ENCODE results near the gene GLP2R.

GLP2R gene

DNA sequence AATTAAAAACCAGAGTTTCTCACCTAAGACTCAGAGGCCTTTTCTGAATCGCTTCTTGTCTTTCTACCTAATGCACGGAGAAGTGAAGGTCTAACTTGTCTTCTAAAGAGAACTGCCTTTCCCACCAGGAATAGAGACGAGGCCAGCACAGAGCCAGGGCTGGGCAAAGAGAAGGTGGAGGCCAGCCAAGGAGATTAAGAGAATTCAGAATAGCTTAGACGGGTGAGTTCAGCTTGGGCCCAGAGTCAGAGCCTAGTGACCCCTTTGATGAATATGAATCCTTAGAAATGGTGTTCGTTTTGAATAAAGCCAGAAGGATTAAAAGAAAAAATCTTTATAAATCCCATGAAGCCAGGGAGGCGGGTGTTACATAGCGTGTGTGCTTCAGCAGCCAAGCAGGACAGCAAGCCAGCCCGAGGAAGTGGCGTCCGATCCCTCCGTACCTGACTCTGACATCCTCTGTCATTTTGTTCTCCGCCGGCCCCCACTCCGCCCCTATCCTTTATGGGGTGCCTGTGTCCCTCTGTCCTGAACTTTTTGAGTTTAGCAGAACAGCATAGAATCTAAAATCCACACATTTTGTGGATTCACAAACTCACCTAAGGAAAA is 11.3 kb upstream of the GLP2R start:
- DNase-seq (ENCODE audit: low read depth in 2 of 2), result no peak

DNA sequence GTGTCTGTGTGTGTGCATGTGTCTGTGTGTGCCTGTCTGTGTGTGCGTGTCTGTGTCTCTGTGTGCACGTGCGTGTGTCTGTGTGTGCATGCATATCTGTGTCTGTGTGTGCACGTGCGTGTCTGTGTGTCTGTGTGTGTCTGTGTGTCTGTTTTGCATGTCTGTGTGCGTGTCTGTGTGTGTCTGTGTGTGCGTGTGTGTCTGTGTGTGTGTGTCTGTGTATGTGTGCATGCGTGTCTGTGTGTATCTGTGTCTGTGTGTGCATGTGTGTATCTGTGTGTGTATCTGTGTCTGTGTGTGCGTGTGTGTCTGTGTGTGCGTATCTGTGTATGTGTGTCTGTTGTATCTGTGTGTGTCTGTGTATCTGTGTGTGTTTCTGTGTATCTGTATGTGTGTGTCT is 9.3 kb upstream of the GLP2R start:
- DNase-seq (ENCODE audit: low read depth in 2 of 2), result no peak

DNA sequence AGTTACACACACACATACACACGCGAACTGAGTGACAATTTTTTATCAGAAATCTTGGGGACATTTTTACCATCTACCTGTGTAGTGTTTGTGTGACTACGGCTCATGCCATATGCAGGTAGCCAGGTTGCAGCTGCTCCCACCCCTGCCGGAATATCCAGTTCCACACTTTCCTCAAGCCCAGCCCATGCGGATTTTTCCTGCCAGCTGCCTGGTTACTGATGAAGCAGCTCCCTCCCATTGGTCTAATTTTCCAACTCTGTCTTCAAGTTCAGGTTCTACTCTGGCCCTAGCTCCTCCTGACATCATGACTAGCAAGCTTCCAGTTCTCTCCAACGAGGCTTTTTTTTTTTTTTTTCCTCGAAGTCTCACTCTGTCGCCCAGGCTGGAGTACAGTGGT is 8.6 kb upstream of the GLP2R start:
- DNase-seq (ENCODE audit: low read depth in 2 of 2), result no peak

DNA sequence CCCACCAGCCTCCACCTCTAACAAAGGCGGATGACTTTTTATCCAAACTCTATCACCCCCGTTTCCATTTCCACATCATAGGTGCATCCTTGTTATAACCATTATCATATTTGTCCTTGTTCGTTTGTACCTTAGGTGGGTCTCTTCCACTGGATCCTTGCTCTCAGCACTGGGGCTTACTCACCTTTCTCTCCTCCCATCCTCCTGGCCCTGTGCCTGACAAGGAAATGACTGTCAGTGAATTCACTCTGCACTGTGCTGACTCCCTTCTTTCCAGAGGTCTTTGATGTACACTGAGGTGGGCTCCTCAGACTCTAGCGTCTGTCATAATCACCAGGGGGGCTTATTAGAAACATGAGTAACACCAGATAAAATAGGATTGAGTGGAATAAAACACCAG is 7.0 kb upstream of the GLP2R start:
- no peak for DNase-seq (ENCODE audit: low read depth in 2 of 2)

DNA sequence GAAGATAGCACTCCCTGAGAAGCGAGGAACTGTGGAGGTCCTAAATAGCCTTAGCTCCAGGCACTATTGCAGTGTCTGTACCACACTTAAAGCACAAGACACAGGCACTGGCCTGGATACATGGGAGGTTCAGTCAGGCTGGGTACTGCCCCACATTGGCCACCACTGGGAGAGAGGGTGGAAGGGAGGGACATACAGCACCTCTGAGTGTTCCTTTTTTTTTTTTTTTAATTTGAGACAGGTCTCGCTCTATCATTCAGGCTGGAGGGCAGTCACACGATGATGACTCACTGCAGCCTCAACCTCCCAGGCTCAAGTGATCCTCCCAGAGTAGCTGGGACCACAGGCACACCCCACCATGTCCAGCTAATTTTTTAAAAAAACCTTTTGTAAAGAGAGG is 5.3 kb upstream of the GLP2R start:
- no peak for DNase-seq (ENCODE audit: low read depth in 2 of 2)

DNA sequence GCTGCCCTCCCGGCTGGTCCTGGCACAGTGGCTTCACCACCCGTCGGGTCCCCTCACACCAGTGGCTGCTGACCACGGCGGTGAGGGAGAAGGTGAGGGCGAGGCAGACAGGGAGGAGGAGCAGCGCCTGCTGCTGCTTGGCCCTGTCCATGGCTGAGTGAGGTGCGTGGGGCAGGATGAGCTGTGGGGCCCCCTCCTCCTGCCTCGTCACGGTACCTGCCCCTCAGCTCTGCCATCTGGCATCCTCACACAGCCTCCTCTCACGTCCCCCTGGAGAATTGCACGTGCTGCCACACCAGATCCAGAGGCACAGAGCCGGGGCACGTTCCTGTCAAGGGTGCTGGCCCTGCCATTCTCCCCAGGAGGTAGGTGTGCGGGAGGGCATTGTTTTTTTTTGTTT is 3.8 kb upstream of the GLP2R start, which contains the start of gene GSG1L2:
GSG1L2 (minus strand) TSS at position 159 of the 400 bp plus-strand sequence; CDS start at position 151, 8 bp downstream.
- no peak for DNase-seq (ENCODE audit: low read depth in 2 of 2)

DNA sequence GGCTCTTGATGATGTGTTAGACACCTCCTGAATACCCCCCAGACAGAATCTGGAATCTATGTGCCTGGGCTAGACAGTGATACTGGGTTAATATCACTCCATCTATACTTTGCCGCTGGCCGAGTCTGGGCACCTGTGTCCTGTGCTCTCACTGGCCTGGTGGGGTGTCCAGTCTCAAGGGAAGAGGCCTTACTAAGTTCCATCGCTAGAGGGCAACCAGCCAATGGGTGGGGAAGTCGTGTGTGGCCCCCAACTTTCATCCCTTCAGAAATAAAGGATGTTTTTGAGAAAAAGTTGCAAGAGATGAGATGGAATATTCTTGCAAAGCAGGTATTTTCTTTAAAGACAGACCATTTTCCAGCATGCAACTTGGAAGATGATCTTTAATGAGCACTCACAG is 1.6 kb upstream of the GLP2R start:
- no peak for DNase-seq (ENCODE audit: low read depth in 2 of 2)

DNA sequence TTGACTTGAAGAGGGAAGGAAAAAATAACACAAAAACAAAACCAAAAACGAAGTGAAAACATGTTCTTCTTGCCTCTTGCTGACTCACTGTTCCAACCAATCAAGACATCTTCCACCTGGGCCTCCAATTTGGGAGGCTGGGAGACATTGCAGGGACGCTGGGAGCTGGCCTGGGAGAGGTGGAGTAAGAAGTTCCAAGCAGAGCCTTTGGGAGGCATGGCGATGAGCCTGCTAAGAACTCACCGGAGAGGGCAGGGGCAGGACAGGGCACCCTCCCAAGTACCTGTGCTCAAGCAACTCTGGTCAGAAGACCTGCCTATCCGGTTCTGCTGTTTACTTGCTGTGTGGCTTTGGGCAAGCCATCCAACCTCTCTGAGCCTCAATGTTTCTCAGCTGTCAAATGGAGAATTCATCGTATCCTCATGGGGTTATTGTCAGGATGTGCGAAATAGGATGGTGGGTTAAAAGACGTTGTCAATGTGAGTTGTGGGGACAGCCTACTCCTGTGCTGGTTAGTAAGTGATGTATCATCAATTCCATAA is 856 bp upstream of the GLP2R start:
- no peak for DNase-seq (ENCODE audit: low read depth in 2 of 2)

DNA sequence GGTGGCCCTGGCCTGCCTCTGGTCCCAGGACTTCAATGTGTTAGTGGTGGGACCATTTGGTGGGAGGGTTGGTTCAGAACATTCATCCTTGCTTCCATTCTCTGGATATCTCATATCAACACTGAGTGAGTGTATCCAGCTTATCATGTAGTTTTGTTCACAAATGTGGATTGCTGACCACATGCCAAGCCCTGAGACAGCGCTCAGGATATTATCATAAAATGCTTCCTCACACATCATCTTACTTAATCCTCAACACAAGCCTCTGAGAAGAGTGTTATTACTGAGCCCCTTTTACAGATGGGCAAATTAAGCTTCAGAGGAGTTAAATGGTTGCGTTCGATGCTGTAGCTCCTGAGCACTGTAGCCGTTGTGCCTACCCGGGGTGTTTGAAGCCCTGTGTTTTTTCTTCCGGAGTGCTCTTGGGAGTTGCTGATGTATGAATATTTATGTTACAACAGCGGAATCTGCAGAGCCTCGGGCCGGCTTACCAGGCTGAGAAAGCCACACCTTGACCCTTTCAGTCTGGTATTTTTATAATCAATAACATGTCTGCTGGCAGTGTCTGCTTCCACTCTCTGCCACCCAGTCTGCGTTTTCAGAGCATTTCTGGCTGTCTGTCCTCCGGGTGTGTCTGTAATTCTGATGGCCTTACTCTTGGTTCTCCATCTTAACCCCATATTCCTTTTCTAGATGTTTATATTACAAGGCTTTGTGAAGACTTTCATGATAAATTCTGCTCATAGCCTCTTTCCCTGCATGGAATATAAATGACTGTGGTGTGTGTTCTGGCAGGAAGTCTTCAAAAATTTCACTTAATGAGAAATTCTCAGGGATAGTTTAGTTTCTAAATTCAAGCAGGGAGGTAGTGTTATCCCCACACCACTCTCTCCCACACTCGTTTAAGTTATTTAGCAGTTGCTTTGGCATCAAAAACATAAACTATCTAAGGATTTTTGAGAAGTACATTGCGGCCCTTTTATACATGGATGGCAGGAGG is 2.9 kb downstream of the GLP2R start:
- DNase-seq (ENCODE audit: low read depth in 2 of 2), result no peak

DNA sequence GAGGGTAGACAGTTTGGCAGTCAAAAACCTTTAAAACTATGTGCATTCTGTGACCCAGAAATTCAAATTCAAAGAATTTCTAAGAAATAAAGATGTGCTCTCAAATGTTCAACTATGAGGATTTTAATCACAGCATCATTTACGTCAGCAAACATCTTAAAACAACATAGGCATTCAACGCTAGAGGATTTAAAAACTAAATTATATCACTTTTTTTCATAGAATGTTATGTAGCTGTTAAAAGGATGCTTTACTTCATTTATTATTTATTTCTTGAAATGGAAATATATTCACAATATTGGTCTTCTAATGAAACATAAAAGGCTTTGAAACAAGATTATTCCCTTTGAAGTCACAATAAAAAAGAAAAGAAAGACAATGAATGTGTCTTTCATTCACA is 3.6 kb downstream of the GLP2R start:
- DNase-seq (ENCODE audit: low read depth in 2 of 2), result no peak

DNA sequence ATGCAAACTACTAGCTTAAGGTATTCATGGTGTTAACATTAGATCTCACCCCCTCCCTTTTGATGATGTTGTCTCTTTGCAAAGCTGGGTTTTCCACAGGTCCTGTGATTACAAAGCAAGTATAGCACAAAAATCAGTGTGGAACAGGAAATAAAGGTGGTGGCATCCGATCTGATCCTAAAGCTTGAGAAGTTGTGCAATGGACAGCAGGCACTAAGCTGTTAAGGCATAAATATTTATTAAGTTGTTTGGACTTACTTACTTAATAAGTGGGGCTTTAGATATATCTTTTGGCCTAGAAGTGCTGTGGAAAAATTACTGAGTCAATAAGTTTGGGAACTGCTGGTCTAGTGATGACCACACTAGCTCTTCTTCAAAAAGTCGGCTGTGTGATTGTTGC is 5.0 kb downstream of the GLP2R start:
- no peak for DNase-seq (ENCODE audit: low read depth in 2 of 2)

DNA sequence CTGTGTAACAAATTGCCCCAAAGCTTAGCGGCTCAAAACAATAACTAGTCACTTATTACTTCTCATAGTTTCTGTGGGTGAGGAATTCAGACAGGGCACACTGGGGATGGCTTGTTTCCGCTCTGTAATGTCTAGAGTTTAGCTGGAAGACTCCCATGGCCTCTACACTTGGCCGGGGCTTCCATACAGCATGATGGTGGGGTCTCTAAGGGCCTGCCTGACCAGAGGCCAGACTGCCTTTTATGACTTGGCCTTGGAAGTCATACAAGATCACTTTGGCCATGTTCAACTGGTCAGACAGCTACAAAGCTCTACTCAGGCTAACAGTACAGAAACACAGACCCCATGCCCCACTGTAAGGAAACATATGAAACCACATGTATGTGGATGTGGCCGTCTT is 8.2 kb downstream of the GLP2R start:
- no peak for DNase-seq (ENCODE audit: low read depth in 2 of 2)

DNA sequence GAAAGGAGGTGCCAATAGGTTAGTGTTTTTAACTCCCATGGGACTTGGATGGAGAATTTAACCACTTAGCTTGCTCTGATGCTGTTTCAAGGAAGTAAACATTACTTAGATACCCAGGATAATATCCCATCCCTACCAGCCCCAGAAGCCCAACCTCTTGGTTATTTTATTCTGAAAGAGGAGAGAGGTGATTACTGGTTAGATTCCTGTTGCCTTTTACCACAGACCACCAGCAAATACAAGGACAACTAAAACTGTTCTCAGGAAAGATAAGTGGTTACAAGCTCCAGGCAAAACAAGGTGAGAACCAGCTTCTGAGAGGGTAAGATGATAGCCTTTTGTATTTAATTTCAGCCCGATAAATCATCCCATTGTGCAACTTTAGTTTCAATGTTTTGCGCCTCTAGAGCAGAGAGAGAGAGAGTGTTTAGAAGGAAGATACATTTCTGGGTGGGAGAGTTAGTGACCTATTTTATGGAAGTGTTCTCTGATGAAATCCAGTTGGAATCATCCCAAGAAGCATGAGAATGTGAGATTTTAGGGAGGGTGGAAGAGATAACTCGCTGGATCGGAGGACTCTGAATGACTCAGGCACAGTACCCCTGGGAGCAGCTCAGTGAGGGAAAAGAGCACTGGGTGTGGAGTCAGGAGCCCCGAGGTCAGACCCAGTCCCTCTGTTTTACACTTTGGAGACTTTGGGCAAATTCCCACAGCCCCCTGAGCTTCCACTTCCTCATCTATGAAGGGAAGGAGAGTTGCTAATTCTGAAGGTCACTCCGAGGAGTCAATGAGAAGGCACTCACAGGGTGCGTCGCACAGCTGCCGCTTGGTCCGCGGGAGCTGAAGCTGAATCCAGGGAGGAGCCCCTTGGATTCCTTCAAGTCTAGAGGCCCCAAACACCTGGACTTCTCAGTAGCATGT is 12.1 kb downstream of the GLP2R start:
- no peak for DNase-seq (ENCODE audit: low read depth in 2 of 2)

DNA sequence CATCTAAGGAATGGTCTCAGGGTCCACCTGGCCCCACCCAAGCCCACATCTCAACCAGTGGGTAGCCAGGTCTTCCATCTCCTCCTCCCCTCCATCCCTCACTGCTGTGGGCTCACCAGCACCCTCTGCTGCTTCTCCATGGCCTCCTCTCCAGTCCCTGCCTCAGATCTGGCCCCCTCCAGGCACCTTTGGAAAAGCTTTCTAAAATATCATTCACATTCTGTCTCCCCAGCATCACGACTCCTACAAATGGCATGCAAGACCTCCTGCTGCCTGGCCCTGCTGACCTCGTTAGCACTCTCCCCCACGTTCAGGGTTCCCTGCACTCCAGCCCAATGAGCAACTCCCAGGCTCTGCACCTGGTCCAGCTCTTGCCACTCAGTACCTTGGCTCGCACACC is 13.7 kb downstream of the GLP2R start:
- no peak for DNase-seq (ENCODE audit: low read depth in 2 of 2)

DNA sequence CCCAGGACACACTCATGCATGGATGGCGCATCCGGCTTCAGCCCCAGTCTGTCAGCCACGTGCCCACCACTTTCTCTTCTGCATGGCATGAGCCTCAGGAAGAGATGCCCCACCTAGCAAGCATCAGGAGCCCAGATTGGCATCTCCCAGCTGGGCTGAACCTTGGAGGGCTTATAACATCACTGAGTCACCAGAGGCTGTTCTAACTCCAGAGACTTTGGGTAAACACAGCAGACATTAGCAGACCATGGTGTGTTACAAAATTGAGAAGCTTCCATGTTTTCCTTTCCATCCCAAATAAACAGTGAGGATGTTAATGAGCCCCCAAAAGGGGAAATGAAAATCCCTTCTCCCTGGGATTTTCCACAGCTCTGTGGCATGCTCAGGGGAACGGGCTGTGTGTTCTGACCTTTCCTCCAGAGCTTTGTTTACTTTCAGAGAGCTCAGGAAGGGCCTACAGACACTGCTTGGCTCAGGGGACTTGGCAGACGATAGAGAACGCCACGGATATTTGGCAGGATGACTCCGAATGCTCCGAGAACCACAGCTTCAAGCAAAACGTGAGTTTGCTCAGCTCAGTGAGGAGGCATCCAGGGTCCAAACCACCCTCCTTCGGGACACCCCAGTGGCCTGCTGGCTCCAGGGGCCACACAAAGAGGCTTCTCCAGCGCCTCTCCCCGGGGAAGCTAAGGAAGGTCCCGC is 16.5 kb downstream of the GLP2R start:
- no peak for DNase-seq (ENCODE audit: low read depth in 2 of 2)

DNA sequence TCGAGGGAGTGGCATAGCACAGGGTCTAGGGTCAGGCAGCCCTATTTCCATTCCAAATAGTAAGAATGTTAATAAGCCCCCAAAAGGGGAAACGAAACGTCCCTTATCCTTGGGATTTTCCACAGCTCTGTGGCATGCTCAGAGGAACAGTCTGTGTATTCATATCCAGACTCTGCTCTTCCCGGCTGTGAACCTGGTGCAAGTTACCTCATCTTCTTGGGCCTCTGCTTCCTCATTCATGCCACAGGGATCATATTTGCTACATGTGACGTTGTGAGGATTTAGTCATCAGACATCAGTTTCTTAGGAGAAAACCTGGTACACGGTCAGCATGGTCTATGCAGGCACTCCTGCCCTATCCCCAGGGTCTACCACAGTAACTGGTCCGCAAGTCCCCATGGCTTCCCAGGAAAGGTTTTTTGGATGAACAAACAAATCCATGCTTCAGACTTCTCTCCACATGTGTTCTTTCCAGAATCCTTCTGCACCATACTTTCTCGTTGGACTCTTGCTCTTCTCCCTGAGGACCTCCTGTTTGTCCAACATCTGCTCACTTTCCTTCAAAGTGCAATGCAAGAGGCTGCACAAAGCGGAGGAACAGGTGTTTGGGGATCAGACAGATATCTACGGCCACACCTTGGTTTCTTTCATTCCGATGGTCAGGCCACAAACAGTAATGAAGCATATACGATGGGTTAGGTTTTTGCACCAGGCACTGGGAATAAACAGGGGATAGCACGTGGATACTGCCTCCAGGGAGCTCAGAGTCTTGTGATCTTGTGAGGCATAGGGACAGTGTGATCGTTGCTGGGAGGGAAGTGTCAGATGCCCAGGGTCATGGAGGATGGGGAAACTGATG is 17.7 kb downstream of the GLP2R start:
- no peak for DNase-seq (ENCODE audit: low read depth in 2 of 2)

DNA sequence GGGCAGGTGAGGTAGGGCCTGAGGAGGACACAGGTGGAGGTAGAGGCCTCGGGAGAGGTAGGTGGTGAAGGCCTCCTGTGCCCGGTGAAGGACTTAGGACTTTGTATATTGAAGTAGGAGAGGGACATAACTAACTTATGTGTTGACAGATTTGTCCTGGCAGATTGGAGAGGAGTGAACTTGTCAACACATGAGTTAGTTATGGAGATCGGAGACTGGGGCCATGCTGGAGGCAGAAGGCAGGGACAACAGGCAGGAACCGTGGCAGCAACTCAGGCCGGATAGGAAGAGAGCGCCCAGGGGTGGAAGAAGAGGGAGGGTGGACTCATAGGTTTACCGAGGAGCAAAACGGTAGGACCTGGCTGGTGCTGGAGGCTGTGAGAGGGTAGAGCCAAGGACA is 18.4 kb downstream of the GLP2R start:
- DNase-seq (ENCODE audit: low read depth in 2 of 2), result no peak

DNA sequence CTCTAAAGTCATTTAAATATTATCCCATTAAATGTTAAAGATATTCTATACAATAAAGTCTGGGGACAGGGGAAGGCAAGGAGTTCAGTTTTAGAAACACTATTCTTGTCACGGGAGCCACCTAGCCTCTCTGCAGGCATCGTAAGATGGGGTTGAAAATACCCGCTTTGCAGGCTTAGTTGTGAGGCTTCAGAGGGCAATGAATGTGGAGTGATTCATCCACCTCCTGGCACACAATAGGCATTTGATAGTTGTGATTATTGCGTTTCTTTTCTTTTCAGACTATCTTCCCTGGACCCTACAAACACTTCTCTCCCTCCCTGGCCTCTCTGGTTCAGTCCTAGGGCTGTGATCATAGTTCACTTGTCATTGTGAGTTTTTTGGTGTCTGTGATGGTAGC is 19.6 kb downstream of the GLP2R start:
- DNase-seq (ENCODE audit: low read depth in 2 of 2), result no peak

DNA sequence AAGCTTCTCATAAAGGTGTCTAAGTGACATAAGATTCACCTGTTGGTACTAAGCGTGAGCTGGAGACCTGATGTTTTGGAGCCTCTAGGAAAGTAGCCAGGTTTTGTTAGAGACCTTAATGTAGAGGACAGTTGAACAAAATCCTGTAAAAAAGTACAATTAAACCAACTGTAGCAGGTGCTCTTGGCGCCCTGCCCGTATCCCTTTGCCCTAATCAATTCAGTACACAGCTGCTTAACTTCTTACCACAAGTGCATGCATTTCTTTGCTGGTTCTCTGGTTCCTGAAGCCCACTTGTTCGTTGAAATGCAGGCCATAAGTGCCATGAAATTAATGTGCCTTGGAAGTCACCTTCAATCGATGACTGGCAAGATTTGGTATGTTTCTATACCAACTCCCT is 24.4 kb downstream of the GLP2R start:
- DNase-seq (ENCODE audit: low read depth in 2 of 2), result no peak

DNA sequence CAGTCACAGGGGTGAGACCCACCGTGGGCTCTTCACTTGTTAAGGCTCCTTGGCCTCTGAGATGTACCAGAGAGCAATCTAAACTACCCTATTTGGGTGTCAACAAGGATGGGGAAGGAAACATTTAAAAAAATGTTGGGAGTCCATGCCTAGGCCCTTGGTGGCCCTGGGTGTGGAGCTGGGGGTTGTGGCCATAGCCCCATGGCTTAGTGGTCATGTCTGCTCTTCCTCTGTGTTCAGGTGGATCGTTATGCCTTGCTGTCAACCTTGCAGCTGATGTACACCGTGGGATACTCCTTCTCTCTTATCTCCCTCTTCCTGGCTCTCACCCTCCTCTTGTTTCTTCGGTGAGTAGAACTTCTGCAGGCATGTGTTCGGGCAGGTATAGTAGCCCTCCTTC is 28.5 kb downstream of the GLP2R start:
- DNase-seq (ENCODE audit: low read depth in 2 of 2), result no peak
